Neural progenitor cell (in vitro differentiated cells): Measurements from ENCODE around the gene FGFRL1. TPM values are rescaled to one million over a fixed set of nuclear protein-coding genes. Genes with fewer than 3 reads are reported as not detected.

ENCODE experiments used
- DNase-seq: peaks from one replicate; pipeline ENCODE4 v3.0.0-alpha.2; 2016; ENCODE audit warnings: low spot score
- H2AFZ ChIP-seq: fragments of 200-600 bp; sonication (generic); replicated peaks from 2 replicates; pipeline ENCODE4 v1.6.1; 2016; ENCODE audit warnings: antibody characterized with exemption
- H3F3A ChIP-seq: fragments of 200-600 bp; sonication (generic); 2 replicates; pipeline ENCODE4 v1.6.1; 2016; ENCODE audit warnings: antibody characterized with exemption, low read depth
- H3K27ac ChIP-seq: fragments of 200-600 bp; sonication (generic); 2 replicates; pipeline ENCODE4 v1.5.1; 2016; ENCODE audit warnings: mild to moderate bottlenecking
- H3K27me3 ChIP-seq: fragments of 200-600 bp; sonication (generic); 2 replicates; pipeline ENCODE4 v1.6.1; 2016; ENCODE audit warnings: mild to moderate bottlenecking, moderate library complexity
- H3K36me3 ChIP-seq: fragments of 200-600 bp; sonication (generic); 2 replicates; pipeline ENCODE4 v1.5.1; 2016
- H3K4me1 ChIP-seq: fragments of 200-600 bp; sonication (generic); 2 replicates; pipeline ENCODE4 v1.6.1; 2016; ENCODE audit warnings: mixed run types
- H3K4me2 ChIP-seq: fragments of 200-600 bp; sonication (generic); 2 replicates; pipeline ENCODE4 v1.6.1; 2016
- H3K4me3 ChIP-seq: fragments of 200-600 bp; sonication (generic); 2 replicates; pipeline ENCODE4 v1.5.1; 2016
- H3K79me2 ChIP-seq: fragments of 200-600 bp; sonication (generic); 2 replicates; pipeline ENCODE4 v1.6.1; 2016; ENCODE audit warnings: low read depth
- H3K9ac ChIP-seq: fragments of 200-600 bp; sonication (generic); 2 replicates; pipeline ENCODE4 v1.6.1; 2016
- H3K9me3 ChIP-seq: fragments of 200-600 bp; sonication (generic); 2 replicates; pipeline ENCODE4 v1.5.1; 2016; ENCODE audit warnings: low read depth
- H4K20me1 ChIP-seq: fragments of 200-600 bp; sonication (generic); 2 replicates; pipeline ENCODE4 v1.6.1; 2016; ENCODE audit warnings: low read depth
- H3K27ac Mint-ChIP-seq: 3 replicates; pipeline ENCODE4 v1.8.0; 2021; ENCODE audit warnings: mixed read lengths
- H3K27me3 Mint-ChIP-seq: 2 replicates; pipeline ENCODE4 v1.8.0; 2022; ENCODE audit warnings: low read depth, mild to moderate bottlenecking, inconsistent platforms, moderate library complexity, mixed read lengths; ENCODE audit not compliant: insufficient read depth
- H3K36me3 Mint-ChIP-seq: 3 replicates; pipeline ENCODE4 v1.8.0; 2021; ENCODE audit warnings: mixed read lengths
- H3K4me1 Mint-ChIP-seq: 3 replicates; pipeline ENCODE4 v1.8.0; 2021; ENCODE audit warnings: mixed read lengths
- H3K4me3 Mint-ChIP-seq: 3 replicates; pipeline ENCODE4 v1.8.0; 2021; ENCODE audit warnings: mild to moderate bottlenecking, moderate library complexity, mixed read lengths
- H3K9me3 Mint-ChIP-seq: 3 replicates; pipeline ENCODE4 v1.8.0; 2020; ENCODE audit warnings: mixed read lengths
- EZH2 ChIP-seq: fragments of 200-600 bp; sonication (generic); IDR thresholded peaks from 2 replicates; pipeline ENCODE4 v1.6.1; 2017; ENCODE audit warnings: antibody characterized with exemption, mild to moderate bottlenecking, moderate library complexity
- EZH2phosphoT487 ChIP-seq: fragments of 200-600 bp; sonication (generic); IDR thresholded peaks from 2 replicates; pipeline ENCODE4 v1.6.1; 2017; ENCODE audit warnings: antibody characterized with exemption
- total RNA-seq: library from RNA; depleted of rRNA; stranded (reverse); fragments of >200 nt; gene quantifications from 2 replicates; pipeline ENCODE4 v1.2.3, GENCODE V29; 2015; ENCODE audit warnings: low replicate concordance
- TF ChIP-seq, protein P1 (sequence below): fragments of 200-600 bp; sonication (generic); IDR thresholded peaks from 2 replicates; pipeline ENCODE4 v1.5.1; 2017; ENCODE audit warnings: antibody characterized with exemption, mild to moderate bottlenecking

FGFRL1 gene
- total RNA-seq, 1 donor from 2014 or later = 9.6 TPM

DNA sequence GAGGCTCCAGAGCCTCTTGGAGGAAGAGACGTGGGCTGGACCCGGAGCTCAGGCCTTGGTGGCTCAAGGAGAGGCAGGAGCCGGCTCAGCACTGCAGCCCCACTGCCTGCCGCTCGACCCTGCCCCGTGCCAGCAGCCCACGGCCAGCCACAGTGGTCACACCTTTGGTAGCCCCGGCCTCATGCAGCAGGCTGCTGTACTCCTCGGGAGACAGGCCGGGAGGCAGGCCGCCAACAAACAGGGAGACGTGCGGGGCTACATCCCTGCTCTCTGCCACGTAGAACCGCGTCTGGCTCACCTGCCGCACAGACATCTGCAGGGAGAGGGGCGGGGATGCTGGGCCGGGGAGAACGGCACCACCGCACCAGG is 45.7 kb upstream of the FGFRL1 start:
- Histone ChIP-seq H3K4me2 (no peak overlapping the region), H3K27ac (no peak overlapping the region), H3K79me2 (no peaks in the 10 kb centered on the region), H3K27me3 (peaks cover 39% of the 10 kb centered on the region), H4K20me1 (peaks cover 14% of the 10 kb centered on the region), H3F3A (no peaks in the 10 kb centered on the region), H3K9ac (no peak overlapping the region), H2AFZ (no peak overlapping the region), H3K4me1 (no peaks in the 10 kb centered on the region), H3K9me3 (no peaks in the 10 kb centered on the region), H3K36me3 (no peaks in the 10 kb centered on the region), H3K4me3 (no peak overlapping the region)
- H3K4me1 Mint-ChIP-seq = no peaks in the 10 kb centered on the region
- TF ChIP-seq EZH2phosphoT487 (no peak), EZH2 (no peak)
- TF ChIP-seq, protein P1, sequence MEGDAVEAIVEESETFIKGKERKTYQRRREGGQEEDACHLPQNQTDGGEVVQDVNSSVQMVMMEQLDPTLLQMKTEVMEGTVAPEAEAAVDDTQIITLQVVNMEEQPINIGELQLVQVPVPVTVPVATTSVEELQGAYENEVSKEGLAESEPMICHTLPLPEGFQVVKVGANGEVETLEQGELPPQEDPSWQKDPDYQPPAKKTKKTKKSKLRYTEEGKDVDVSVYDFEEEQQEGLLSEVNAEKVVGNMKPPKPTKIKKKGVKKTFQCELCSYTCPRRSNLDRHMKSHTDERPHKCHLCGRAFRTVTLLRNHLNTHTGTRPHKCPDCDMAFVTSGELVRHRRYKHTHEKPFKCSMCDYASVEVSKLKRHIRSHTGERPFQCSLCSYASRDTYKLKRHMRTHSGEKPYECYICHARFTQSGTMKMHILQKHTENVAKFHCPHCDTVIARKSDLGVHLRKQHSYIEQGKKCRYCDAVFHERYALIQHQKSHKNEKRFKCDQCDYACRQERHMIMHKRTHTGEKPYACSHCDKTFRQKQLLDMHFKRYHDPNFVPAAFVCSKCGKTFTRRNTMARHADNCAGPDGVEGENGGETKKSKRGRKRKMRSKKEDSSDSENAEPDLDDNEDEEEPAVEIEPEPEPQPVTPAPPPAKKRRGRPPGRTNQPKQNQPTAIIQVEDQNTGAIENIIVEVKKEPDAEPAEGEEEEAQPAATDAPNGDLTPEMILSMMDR = no peak
- no peak overlapping the region for H3K4me3 Mint-ChIP-seq
- no peak for DNase-seq
- H3K36me3 Mint-ChIP-seq = peaks cover 2% of the 10 kb centered on the region
- no peak overlapping the region for H3K27ac Mint-ChIP-seq
- no peaks in the 10 kb centered on the region for H3K9me3 Mint-ChIP-seq
- H3K27me3 Mint-ChIP-seq = no peaks in the 10 kb centered on the region

DNA sequence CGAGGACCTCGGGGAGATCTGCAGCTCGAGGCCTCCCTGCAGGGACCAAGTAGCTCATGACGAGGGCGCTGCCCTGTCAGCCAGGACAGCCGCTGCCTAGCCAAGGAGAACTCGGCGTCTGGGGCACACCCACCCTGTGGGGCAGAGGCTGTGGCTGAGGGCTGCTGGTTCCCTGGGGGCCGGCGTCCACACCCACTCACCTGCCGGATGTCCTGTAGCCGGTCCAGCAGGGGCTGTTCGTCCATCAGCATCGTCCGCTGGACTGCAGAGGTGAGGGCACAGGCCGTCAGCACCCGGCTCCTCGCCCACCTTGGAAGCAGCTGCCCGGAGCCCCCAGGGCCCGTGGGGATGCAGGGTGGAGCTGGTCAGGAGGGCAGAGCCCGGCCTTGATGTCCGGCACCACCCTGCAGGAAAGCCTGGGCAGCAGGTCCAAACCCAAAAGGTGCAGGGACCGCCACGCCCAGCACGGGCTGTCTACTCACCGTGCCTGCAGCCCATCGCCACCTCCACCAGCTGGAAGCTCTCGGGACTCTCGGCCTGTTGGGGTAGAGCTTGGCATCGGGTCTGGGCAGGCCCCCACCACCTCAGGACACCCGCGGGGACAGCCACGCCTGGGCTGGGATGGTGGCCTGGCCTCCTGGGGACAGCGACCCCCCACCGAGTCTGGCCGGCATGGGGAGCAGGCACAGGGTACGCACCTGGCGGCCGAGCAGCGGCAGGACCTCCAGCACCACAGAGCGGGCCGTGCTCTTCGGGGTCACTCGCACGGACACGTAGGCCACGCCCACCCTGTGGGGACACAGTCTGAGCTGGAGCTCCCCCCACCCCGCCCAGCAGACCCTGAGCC is 44.9 kb upstream of the FGFRL1 start:
- Histone ChIP-seq H3K36me3 (no peaks in the 10 kb centered on the region), H3K4me1 (no peaks in the 10 kb centered on the region), H3K27ac (no peak overlapping the region), H2AFZ (no peak overlapping the region), H3K27me3 (peaks cover 46% of the 10 kb centered on the region), H3F3A (no peaks in the 10 kb centered on the region), H4K20me1 (peaks cover 20% of the 10 kb centered on the region), H3K4me2 (no peak overlapping the region), H3K9ac (no peak overlapping the region), H3K4me3 (no peak overlapping the region), H3K79me2 (no peaks in the 10 kb centered on the region), H3K9me3 (no peaks in the 10 kb centered on the region)
- no peak for DNase-seq
- TF ChIP-seq EZH2 (no peak), EZH2phosphoT487 (no peak)
- TF ChIP-seq, protein P1 = no peak
- H3K4me1 Mint-ChIP-seq = no peaks in the 10 kb centered on the region
- H3K36me3 Mint-ChIP-seq = peaks cover 2% of the 10 kb centered on the region
- H3K9me3 Mint-ChIP-seq = no peaks in the 10 kb centered on the region
- no peak overlapping the region for H3K27ac Mint-ChIP-seq
- peaks cover 2% of the 10 kb centered on the region for H3K27me3 Mint-ChIP-seq
- no peak overlapping the region for H3K4me3 Mint-ChIP-seq

- peak overlapping the region; percentile 72 for H3K4me2 ChIP-seq
- DNase-seq = peak; percentile 39
These were observed 44.0 kb upstream of the FGFRL1 start for GRCh38 chr4:967113-968104.

More at GRCh38 chr4:967113-968104, 44.0 kb upstream of the FGFRL1 start:
- Histone ChIP-seq H3F3A (no peaks in the 10 kb centered on the region), H3K9me3 (no peaks in the 10 kb centered on the region), H3K4me3 (peak overlapping the region; percentile 7), H3K9ac (no peak overlapping the region), H3K27me3 (peaks cover 55% of the 10 kb centered on the region), H3K4me1 (no peaks in the 10 kb centered on the region), H4K20me1 (peaks cover 29% of the 10 kb centered on the region), H3K36me3 (no peaks in the 10 kb centered on the region), H3K79me2 (no peaks in the 10 kb centered on the region), H2AFZ (no peak overlapping the region), H3K27ac (no peak overlapping the region)
- H3K9me3 Mint-ChIP-seq = no peaks in the 10 kb centered on the region
- H3K36me3 Mint-ChIP-seq = peaks cover 2% of the 10 kb centered on the region
- H3K4me3 Mint-ChIP-seq = no peak overlapping the region
- no peaks in the 10 kb centered on the region for H3K4me1 Mint-ChIP-seq
- no peak overlapping the region for H3K27ac Mint-ChIP-seq
- TF ChIP-seq EZH2phosphoT487 = peak; percentile 42
- TF ChIP-seq, protein P1 = no peak
- TF ChIP-seq EZH2 = peak; percentile 61
- H3K27me3 Mint-ChIP-seq = peaks cover 2% of the 10 kb centered on the region
